Fibroblast of skin of back (primary cell): ENCODE data around the gene CCSER2. TPM values are rescaled to one million over a fixed set of nuclear protein-coding genes. Genes with fewer than 3 reads are reported as not detected.
A peak's percentile ranks its signal among the peaks of the same experiment; 100 is the strongest.
"Not testable (repeated sequence)": the region's sequence is repeated elsewhere in the genome, so short reads cannot be mapped to it uniquely, and the experiment has no call there.

Experiments
- DNase-seq: peaks from one replicate; pipeline ENCODE4 v3.0.0-alpha.2; 2013
- polyA plus RNA-seq, 2 experiments: library from polyadenylated mRNA; unstranded; fragments of 120-200 nt; gene quantifications; one replicate each; pipeline ENCODE4 v1.2.1, GENCODE V29; 2013; ENCODE audit not compliant: insufficient read length in 2 of 2

CCSER2 gene, protein sequence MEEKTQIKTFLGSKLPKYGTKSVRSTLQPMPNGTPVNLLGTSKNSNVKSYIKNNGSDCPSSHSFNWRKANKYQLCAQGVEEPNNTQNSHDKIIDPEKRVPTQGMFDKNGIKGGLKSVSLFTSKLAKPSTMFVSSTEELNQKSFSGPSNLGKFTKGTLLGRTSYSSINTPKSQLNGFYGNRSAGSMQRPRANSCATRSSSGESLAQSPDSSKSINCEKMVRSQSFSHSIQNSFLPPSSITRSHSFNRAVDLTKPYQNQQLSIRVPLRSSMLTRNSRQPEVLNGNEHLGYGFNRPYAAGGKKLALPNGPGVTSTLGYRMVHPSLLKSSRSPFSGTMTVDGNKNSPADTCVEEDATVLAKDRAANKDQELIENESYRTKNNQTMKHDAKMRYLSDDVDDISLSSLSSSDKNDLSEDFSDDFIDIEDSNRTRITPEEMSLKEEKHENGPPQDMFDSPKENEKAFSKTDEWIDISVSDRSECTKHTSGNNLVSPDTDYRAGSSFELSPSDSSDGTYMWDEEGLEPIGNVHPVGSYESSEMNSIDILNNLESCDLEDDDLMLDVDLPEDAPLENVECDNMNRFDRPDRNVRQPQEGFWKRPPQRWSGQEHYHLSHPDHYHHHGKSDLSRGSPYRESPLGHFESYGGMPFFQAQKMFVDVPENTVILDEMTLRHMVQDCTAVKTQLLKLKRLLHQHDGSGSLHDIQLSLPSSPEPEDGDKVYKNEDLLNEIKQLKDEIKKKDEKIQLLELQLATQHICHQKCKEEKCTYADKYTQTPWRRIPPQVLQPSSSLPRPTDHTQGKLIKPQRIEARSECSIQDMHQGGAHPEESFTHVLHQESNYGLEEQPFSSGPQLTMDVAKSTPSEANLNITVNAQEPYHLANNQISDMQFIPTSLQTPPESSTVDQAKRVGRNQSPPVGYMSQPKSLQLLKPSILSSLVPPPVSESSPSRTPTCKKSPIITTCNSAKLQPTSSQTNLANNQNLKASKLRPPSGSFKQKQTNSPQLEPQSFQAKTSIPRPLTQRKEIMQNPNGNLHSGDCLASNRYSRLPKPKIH
- polyA plus RNA-seq (2013, experiment 1 of 2; ENCODE audit: insufficient read length): 40.9 TPM
- 47.1 TPM for polyA plus RNA-seq (2013, experiment 2 of 2; ENCODE audit: insufficient read length)

DNA sequence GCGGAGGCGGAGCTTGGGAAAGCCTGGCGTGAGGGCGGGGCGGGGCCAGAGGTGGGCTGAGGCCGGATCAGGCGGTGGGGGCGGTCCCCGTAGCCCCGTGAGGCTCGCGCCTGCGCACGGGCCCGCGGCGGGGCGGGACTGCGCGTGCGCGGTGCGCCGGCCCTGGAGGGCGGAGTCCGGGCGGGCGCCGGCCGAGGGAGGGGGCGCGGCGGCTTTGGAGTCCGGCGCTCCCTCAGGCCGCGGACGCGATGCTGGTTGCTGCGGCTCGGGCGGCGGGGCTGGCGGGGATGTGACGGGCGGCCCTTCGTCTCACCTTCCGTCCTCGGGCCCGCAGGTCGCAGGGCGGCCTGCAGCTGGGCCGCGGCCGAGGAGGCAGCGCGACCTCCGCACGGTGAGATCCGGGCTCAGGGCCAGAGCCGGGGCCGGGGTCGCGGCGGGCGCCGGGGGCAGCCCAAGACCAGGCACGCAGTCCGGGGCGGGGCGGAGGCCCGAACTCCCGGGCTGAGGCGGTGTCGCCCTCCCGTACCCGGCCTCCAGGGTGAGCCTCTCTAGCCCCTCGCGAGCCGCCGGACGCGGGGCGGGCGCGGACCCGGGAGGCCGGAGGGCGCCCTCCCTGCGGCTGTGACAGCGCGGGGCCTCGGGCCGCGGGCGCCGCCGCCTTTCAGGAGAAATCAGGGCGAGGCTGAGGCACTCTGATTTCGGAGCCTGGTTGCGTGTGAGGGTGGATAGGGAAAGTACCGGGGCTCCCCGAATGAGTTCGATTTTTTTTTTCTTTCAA is at the start of gene CCSER2:
Gene CCSER2, plus strand, starts transcription at position 172 of the 778 bp plus-strand sequence. CDS start 42,464 bp downstream, outside the sequence.
- peak; percentile 86 for DNase-seq

DNA sequence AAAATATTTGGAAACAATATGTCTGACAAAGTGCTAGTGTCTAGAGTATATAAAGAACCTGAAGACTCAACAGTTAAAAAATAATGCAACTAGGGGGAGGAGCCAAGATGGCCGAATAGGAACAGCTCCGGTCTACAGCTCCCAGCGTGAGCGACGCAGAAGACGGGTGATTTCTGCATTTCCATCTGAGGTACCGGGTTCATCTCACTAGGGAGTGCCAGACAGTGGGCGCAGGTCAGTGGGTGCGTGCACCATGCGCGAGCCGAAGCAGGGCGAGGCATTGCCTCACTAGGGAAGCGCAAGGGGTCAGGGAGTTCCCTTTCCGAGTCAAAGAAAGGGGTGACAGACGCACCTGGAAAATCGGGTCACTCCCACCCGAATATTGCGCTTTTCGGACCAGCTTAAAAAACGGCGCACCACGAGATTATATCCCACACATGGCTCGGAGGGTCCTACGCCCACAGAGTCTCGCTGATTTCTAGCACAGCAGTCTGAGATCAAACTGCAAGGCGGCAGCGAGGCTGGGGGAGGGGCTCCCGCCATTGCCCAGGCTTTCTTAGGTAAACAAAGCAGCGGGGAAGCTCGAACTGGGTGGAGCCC is 48.4 kb upstream of the CCSER2 start:
- not testable (repeated sequence) for DNase-seq

DNA sequence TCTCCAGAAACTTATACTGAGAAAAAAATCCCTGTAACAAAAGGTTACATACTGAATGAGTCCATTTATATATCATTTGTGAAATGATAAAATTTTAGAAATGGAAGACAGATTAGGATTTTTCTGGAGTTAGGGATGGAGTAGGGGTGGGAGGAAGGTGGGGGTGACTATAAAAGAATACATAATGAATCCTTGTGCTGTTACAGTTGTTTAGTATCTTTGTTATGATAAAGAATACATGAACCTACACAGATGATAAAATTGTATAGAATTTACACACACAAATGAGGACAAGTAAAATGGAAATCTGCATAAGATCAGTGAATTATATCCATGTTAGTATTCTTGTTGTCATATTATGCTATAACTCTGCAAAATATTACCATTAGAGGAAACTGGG is 41.7 kb upstream of the CCSER2 start:
- DNase-seq: no peak

DNA sequence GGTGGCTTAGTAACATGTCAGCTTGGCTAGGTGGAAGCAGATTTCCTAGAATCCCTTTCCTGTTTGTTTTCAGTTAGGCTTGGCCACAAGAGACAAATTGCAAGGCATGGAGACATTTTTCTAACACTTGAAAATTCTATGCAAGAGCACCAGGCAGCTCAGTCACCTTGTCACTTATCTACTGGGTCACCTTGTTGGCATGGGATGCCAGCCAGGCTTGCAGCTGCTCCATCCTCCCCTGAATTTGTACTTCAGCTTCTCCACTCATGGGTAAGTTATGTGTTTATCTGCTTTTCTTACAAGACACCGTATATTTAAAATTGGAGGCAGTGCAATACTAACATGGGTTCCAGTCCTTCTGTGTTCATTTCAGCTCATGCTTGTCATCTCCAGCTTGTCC is 40.2 kb upstream of the CCSER2 start:
- no peak for DNase-seq

DNA sequence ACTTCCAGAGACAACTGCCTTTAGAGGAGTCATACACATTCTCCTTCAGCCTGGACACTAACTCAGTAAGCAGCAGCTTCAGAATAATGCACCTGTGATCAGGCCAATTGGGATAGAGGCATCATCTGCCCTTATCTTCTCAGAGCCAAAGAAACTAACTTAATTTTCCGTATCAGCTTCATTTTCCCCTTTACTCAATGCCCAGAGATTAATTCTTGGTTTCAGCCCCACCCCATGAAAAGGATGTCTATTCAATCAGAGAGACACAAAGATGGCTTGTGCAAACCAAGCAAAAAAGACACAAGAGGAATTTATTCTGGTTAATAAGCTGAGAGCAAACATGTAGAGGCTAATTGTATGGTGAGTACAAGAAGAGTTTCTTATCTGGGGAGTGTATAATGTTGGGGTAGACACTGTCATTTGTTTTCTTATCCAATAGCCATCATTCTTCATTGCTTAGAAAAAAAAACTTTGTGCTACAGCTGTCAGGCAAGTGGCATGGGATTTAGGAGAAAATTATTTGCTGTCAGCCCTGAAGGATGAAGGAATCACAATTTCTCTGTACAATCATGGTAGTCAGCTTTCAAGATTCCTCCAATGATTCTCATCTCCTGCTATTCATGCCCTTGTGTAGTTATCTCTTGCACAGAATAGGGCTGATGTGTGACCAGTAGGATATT is 38.7 kb upstream of the CCSER2 start:
- no peak for DNase-seq

DNA sequence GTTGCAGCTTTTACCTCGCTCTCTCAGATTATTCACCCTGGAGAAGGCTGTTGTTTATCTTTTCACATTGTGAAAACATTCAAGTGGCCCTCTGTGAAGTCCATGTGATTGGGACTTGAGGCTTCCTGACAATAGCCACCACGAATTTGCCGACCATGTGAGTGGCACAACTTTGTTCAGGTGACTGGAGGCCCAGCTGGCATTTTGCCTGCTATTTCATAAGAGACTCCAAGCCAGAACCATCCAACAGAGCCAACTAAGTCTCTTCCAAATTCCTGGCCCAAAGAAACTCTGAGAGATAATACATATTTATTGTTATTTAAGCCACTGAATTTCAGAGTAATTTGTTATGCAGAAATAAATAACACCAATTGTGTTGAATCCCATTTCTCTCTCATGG is 38.2 kb upstream of the CCSER2 start:
- no peak for DNase-seq

DNA sequence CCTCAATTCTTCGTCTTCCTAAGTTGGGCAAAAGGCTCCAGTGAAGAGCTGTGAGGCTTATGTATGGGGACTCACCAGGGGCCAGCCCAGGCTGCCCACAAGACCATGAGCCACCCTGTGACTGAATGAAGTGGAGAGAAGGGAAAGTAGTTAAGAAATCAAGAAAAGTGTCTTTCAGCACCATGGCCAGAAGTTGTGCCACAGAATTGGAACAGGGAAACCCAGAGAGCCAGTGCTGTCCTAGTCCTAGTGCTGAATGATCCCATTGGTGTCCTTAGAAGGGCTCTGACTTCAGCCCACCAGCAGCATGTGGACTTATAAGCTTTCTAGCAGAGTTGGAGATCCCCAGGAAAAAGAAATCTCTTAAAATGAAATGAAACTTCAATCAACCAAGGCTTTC is 37.0 kb upstream of the CCSER2 start:
- peak; percentile 79 for DNase-seq

DNA sequence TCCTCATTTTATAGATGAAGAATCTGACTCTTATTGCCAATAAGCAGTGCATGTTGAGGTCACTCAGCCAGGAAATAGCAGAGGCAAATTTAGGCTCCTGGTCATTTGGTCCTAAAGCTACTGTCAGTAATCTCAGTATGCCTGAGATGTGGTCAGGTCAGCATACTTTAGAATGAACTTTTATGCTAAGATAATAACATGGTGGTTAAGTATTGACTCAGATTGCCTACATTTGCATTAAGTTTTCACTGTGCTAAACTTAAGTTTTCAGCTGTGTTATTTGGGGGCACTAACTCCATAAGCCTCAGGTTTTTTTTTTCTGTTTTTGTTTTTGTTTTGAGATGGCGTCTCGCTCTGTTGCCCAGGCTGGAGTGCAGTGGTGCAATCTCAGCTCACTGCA is 35.9 kb upstream of the CCSER2 start:
- DNase-seq: no peak

DNA sequence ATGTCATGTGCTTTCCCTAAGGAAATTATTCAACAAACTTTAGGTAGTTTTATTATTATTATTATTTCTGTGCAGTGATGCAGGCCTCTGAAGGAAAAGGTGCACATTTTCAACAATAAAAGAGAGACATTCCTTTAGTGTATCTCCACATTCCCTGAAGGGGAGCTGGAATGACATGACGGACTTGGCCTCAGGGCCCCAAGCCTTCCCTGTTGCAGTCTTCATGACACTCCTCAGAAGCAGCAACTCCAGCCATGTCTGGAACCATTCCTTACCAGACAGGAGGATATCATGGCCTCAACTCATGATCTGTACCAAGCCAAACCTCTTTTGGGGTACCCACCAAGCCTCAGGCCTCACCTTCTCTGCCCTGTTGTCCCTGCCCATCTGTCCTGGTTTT is 35.2 kb upstream of the CCSER2 start:
- no peak for DNase-seq

DNA sequence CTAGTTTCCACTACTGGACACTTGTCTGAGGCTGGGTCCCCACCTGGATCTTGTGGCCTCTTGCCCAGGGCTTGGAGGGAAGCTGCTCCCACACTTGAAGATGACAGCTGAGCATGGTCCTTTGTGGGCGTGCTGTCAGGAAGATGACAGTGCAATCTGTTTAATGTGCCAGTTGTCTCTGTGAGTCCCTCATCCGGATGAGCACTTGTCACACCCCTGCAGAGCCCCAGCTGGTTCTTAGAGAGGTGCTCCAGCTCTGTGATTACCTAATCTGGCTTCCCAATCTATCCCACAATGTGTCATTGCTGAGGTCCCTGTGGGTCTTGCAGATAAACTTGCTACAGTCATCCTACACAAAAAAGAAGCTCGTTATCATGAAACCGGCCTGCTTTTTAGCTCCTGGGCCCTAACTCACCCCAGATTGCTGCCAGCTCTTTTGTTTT is 34.8 kb upstream of the CCSER2 start:
- DNase-seq: no peak

DNA sequence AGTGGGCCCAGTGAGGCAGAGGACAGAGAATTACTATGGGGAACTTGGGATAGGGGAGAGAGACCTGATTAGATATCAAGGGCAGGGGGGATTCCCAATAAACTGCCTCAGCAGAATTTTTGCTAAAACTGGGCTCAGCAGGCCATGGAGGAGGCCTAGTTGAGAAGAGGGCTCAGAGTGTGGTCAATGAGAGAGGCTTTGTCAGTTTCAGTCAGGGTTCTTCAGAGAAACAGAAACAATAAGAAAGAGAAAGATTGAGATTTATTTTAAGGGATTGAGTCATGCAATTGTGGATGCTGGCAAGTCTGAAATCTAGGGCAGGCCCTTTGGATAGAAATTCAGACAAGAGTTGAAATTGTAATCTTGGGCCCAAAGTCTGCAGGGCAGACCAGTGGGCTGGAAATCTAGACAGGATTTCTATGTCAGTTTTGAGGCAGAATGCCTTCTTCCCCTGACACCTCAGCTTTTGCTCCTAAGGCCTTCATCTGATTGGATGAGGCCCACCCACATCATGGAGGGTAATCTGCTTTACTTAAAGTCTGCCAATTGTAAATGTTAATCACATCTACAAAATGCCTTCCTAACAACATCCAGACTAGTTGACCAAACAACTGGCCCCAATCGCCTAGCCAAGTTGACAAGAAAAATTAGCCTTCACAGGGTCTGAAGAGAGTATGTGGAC is 33.5 kb upstream of the CCSER2 start:
- no peak for DNase-seq

DNA sequence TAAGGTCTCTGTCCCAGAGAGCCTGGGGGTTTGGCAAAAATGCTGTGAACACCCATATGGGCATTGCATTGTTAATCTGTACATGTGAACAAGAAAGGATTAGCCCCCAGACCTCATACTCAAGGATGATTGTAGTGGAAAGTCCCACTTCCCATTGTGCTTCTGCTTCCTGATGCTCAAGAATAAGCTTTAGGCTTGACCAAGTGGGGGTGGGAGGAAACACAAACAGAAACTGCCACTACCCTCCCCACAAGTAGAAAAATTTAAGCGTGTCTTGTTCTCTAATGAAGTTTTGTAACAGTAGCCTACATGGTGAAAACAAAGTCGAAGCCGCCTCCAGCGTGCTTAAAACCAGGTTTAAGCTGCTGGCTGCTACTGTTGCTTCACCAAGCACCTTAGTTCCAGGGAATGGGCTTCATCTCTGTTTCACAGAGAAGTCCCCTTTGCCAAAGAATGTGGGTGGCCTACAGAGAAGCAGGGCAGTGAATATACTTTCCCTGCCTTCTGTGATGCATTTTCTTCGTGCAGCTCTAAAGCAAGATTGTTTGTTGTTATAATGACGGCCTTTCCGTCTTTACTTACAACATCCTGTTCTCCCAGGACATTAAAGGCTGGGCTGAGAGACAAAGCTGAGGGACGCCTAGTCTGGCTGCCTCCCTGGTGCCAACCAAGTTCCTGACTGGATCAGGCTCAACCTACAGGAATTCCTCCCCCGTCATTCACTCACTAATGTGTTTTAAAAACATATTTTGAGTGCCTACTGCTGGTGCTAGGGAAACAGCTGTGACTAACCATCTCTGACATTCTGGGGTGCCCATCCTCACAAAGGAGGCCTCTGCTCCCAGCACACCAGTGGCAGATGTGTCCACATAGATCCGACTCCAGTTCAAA is 32.1 kb upstream of the CCSER2 start:
- peak; percentile 95 for DNase-seq

DNA sequence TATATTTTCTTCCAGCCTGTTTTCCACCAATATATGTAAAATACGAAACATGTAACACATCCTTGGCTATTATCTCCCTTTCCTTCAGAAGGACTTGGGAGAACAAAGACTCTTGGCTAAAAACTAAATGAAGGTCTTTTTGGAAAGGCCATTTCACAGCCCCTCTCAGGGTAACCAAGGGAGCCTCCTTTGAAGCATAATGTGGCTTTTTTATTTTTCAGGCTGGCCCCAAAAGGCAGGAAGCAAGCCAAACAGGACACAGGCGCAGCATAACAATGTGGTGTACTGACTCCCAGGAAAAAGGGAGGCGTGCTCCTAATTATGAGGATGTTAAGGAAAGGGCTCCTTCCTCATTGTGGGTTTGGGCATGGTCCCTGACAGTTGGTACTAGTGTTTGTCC is 30.3 kb upstream of the CCSER2 start:
- no peak for DNase-seq

DNA sequence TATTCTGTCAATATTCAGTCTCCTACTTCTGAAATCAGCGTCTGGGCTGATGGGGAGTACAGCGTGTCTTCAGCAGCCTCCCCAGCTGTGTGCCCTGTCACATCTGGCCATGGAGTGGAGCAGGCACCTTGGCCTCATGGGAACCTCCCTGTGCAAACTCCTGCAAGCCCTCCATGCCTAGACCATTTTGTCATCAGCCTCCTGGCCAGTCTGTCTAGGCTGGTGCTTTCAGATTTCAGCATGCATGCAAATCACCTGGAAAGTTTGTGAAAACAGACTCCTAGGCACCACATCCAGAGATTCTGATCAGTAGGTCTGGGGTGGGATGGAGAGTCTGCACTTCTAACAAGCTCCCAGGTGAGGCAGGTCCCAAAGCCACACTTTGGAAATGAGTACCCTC is 26.2 kb upstream of the CCSER2 start:
- DNase-seq: no peak

DNA sequence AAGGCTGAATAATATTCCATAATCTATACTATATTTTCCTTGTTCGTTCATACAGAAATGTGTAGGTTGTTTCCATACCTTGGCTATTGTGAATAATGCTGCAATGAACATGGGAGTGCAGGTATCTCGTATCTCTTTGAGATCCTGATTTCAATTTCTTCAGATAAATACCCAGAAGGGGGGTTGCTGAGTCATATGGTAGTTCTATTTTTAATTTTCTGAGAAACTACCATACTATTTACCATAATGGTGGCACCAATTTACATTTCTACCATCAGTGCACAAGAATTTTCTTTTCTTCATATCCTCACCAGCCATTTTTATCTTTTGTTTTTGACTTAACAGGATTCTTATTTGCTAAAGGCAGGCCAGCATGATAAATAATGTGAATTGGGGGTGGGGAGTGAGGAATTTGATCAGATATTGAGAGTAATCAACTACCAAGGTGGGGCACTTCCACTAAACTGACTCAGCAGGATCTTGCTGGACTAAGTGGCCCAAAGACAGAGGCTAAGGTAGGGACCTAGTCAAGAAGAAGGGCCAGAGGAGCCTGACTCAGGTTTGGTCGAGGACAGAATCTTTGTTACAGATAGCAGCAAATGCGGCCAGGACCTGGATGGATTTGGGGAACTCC is 21.5 kb upstream of the CCSER2 start:
- no peak for DNase-seq

DNA sequence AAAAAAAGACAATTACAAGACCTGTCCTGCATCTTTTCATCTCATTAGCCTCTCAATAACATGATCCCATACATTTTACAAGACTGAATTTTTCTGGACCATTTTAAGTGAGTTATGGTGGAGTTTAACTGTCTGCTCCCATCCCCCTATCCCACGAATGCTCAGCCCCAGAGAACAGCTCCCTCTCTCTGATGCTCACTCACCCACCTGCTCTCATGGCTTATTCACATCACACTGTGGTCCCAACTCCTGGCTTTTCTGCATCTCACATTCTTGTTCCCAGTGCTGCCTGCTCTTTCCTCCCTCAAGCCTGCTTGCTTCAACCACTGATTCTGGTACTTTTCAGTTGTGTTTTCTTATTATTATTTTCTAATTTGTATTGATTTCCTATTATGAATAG is 20.4 kb upstream of the CCSER2 start:
- no peak for DNase-seq

DNA sequence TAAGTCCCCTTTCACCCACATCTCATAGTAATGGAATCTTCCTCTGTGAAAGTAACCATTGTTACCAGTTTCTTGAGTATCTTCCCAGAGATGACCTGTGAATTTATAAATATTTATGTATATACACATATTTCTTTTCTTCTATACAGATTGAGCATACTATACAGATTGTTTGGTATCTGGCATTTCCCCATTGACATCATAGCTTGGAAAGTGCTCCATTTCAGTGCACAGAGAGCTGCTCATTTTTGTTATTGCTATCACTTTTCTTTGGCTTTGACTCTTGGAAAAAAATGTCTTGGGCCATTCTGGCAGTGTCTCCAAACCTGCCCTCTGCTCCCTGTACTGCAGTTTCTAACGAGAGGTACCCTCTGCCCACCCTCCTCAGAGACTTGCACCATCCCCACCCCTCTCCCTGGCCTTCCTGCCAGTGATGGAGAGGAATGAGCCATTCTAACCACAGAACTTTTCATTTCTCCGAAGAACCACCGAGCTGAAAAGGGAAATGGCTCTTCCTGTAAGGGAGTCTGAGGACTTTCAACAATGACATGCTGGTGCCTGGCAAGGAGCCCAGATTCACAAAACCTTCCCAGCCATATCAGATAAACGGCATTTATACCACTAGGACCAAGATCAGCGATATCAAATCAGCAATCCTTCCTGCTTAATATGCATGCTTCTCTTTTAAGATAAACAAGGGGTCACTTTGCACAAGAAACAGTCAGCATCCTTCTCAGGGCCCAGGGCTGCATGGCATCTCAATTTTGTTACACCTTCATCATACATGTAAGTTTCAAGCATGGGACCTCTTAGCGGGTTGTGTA is 19.7 kb upstream of the CCSER2 start:
- peak; percentile 80 for DNase-seq

DNA sequence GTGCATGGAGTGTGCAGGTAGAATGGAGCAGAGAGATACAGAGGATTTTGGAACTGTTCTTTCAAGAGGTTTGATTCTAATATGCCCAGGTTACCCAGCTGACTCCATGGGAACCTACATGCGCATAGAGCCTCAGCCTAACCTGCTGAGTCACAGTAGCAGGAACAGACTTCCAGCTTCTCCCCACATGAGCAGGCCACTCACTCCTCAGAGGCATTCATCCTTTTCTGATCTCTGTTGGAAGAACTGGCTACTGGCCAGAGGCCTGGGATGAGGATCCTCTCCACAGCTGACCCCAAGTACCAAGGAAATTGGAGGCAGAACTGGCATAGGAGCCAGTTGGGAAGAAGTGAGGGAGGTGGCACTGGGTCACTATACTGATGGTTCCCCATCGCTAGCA is 17.9 kb upstream of the CCSER2 start:
- DNase-seq: peak; percentile 57
